K562 (cell line): ENCODE results near the gene PAX8.

Experiments used
- CBFA2T2 ChIP-seq: fragments of 450-650 bp; conservative IDR thresholded peaks from 2 replicates; pipeline ENCODE4 v1.6.1; 2017; ENCODE audit warnings: mild to moderate bottlenecking
- CTCF ChIP-seq, 3 experiments: IDR thresholded peaks in 2 of 3; conservative IDR thresholded peaks in 1 of 3; 2 replicates each; pipeline ENCODE4 v1.5.1; 2011 to 2012; ENCODE audit warnings: low read length in 3 of 3, mild to moderate bottlenecking in 3 of 3, control low read depth in 2 of 3, improper control_type of control experiment in 1 of 3, inconsistent platforms in 1 of 3, low read depth in 1 of 3, mixed read lengths in 1 of 3, moderate library complexity in 1 of 3; ENCODE audit not compliant: insufficient read depth in 2 of 3
- E2F1 ChIP-seq: sonication (generic); formaldehyde crosslinking; IDR thresholded peaks from 2 replicates; pipeline ENCODE4 v1.8.1; 2023; ENCODE audit warnings: mild to moderate bottlenecking, missing genetic modification reagents, moderate library complexity
- NCOA2 ChIP-seq, 2 experiments: fragments of 450-650 bp; IDR thresholded peaks; 2 replicates each; pipeline ENCODE4 v1.6.1; 2018; ENCODE audit warnings: mild to moderate bottlenecking in 2 of 2, moderate library complexity in 1 of 2; ENCODE audit not compliant: partially characterized antibody in 2 of 2
- NFATC3 ChIP-seq: fragments of 450-650 bp; IDR thresholded peaks from 2 replicates; pipeline ENCODE4 v1.6.1; 2017; ENCODE audit warnings: mild to moderate bottlenecking
- POLR2A ChIP-seq: fragments of 450-650 bp; conservative IDR thresholded peaks from 2 replicates; pipeline ENCODE4 v1.6.1; 2016
- POLR2AphosphoS5 ChIP-seq: IDR thresholded peaks from 2 replicates; pipeline ENCODE4 v1.6.1; 2011; ENCODE audit warnings: mild to moderate bottlenecking, low read depth, low read length, moderate library complexity; ENCODE audit not compliant: control insufficient read depth, insufficient read depth
- RBM22 ChIP-seq: fragments of 200-400 bp; formaldehyde crosslinking; IDR thresholded peaks from 2 replicates; pipeline ENCODE4 v1.6.1; 2018; ENCODE audit warnings: low read length, low read depth; ENCODE audit not compliant: poor library complexity, severe bottlenecking
- SP1 ChIP-seq: sonication (generic); formaldehyde crosslinking; IDR thresholded peaks from 2 replicates; pipeline ENCODE4 v1.8.1; 2022; ENCODE audit warnings: mild to moderate bottlenecking, missing genetic modification reagents
- THAP7 ChIP-seq: fragments of 250-450 bp; sonication (Bioruptor Pico); IDR thresholded peaks from 2 replicates; pipeline ENCODE4 v1.5.0; 2021
- THRA ChIP-seq: fragments of 450-650 bp; IDR thresholded peaks from 2 replicates; pipeline ENCODE4 v1.6.1; 2017; ENCODE audit warnings: mild to moderate bottlenecking, moderate library complexity
- ZNF23 ChIP-seq: fragments of 250-450 bp; sonication (Bioruptor Pico); IDR thresholded peaks from 2 replicates; pipeline ENCODE4 v1.4.0; 2020; ENCODE audit warnings: mild to moderate bottlenecking
- ZNF280B ChIP-seq: fragments of 250-450 bp; sonication (Bioruptor Pico); IDR thresholded peaks from 2 replicates; pipeline ENCODE4 v1.5.1; 2021; ENCODE audit warnings: mild to moderate bottlenecking

GRCh38 chr2:113316085-113316484 is 37.4 kb upstream of the PAX8 start:
- TF ChIP-seq POLR2AphosphoS5 (no peak), THRA (no peak), CTCF (IDR thresholded peaks at IDR 0.05 in 2 of 3, conservative IDR thresholded peaks at IDR 0.05 in 1 of 3; ENCODE audit: insufficient read depth in 2 of 3, low read depth in 1 of 3, low read length in 3 of 3) (no peak), ZNF280B (CRISPR knock-in tag) (no peak), NFATC3 (no peak), NCOA2 (IDR thresholded peaks at IDR 0.05; ENCODE audit: partially characterized antibody in 2 of 2) (no peak), ZNF23 (CRISPR knock-in tag) (no peak), CBFA2T2 (no peak), POLR2A (no peak), THAP7 (CRISPR knock-in tag) (no peak), E2F1 (CRISPR knock-in tag) (no peak), RBM22 (no peak), SP1 (CRISPR knock-in tag) (no peak)
